GM18508 (cell line): Measurements from ENCODE around the gene TMEM182.

Experiments used
- ATAC-seq: cut with Tn5 transposase; IDR thresholded peaks from one replicate; pipeline ENCODE4 v1.9.1; 2021; ENCODE audit warnings: moderate number of reproducible peaks; ENCODE audit not compliant: insufficient read depth, unreplicated experiment

TMEM182 gene

DNA sequence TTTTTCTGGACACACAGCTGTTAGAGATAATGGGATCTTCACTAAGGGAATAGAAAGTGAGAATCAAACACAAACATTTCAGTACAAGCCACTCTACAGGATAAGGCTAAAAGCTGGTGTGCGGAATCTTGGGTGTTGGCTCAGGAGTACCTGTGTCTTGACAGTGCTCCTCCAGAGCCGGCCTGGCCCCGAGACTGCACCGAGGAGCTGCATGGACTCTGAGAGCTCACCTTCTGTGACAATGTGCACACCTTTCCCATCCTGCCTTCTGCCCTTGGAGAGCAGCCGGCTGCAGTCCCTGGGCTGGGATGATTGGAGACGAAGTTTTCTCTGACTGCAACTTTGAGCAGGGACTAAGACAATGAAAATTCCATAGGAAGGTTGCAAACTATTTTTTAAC, 89.1 kb downstream of the TMEM182 start:
- no peak for ATAC-seq

DNA sequence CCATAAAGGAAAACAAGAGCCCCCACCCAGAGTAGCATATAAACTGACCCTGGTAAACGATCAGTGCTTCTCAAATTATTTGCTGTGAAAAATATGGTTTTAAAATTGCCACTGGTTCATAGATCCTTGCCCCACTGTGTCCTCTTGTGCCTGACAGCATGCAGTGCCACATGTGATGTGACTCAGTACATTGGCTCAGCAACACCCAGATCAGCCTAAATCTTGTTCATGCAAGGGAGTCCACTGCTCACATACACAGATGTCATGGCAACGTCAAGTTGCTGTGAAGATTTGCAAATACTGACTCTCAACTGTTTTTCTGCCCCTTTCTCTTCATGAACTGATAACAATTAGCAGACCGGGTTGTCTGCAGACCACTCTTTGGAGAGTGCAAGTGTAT, 91.0 kb downstream of the TMEM182 start:
- no peak for ATAC-seq
